ENCODE results near the gene NREP.

Gene NREP

DNA sequence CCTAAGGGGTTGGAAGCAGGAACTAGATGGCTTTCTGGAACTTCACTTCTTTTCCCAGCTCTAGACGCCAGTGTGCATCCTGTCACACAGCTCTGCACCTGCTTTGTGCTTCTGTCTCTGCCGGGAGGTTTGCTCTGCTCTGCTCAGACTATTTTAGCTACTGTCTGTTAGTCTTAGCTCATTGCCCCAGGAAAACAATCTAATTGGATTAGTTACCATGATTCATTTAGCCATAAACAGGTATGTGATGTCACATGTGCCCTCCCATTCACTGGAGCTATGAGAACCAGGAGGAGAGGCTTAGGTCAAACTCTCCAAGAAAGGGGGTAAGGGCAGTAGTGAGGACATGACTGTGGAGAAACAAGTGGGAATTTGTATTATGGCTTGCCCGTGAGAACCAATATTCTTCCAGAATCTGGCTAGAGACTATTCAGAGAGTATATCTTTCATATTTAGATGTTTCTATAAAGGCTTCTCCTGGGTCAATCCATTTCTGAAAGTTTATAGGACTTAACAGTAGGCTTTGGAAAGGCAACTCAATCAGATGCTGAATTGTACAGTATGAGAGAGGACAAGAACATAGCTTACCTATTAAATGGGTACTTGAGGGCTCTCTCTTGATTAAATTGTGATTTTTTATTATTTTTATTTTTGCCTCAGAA, 22.4 kb upstream of the NREP start:
- no peak overlapping the region for H3K27ac ChIP-seq
- TF ChIP-seq, protein P1, sequence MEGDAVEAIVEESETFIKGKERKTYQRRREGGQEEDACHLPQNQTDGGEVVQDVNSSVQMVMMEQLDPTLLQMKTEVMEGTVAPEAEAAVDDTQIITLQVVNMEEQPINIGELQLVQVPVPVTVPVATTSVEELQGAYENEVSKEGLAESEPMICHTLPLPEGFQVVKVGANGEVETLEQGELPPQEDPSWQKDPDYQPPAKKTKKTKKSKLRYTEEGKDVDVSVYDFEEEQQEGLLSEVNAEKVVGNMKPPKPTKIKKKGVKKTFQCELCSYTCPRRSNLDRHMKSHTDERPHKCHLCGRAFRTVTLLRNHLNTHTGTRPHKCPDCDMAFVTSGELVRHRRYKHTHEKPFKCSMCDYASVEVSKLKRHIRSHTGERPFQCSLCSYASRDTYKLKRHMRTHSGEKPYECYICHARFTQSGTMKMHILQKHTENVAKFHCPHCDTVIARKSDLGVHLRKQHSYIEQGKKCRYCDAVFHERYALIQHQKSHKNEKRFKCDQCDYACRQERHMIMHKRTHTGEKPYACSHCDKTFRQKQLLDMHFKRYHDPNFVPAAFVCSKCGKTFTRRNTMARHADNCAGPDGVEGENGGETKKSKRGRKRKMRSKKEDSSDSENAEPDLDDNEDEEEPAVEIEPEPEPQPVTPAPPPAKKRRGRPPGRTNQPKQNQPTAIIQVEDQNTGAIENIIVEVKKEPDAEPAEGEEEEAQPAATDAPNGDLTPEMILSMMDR (conservative IDR thresholded peaks at IDR 0.05), result no peak

DNA sequence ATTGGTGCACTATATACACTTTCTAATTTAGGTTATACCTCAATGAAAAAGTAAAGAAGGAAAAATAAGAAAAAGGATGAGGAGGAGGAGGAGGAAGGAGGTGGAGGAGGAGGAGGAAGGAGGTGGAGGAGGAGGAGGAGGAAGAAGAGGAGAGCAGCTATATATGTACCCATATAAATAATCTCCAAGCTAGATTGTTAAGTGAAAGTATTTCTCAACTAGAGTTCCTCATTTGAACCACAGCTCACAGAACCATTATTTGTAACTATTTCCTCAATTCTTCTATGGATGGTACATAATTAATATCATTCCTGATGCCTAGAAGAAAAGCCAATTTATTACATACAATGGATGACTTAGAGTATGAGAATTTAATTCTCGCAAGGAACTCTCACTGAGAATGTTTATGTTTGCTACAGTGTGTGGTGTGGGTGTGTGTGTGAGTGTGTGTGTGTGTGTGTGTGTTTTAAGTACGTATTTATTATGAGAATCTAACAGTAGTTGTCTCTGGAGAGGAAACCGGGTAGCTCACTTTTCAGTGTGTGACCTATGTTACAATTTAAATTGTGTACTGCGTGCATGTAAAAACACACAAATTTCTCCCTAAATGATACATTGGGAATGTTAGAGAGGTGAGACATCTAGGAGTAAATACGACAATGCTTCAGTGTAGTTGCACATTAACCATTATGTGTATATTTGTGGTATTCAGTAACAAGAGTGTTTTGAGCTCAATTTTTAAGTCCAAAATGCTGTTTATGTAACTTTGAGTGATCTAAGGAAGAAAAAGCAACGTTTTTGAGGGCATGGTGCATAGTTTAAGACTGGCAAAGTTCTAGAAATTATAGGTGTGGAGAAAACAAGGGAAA, 20.2 kb upstream of the NREP start:
- TF ChIP-seq, protein P1 (conservative IDR thresholded peaks at IDR 0.05), result no peak
- H3K27ac ChIP-seq, result no peak overlapping the region

DNA sequence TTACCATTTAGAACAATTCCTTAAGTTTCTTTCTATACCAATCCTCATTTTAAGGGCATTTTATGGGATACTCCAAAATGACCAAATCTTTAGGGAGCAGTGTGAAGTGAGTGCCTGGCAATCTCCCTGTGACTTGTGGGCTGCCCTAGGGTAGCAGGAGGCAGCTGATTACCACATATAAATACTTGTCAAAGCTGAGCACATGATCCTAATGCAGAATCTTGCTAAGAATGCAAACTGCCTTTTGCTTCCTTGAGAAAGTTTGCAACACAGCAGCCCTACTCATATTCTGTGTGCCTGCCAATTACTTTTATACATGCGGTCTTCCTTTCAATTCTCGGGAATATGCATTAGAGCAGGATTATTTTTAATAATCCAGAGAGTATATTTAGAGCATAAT, 18.2 kb upstream of the NREP start:
- H3K27ac ChIP-seq, result no peak overlapping the region
- TF ChIP-seq, protein P1 (conservative IDR thresholded peaks at IDR 0.05), result no peak

DNA sequence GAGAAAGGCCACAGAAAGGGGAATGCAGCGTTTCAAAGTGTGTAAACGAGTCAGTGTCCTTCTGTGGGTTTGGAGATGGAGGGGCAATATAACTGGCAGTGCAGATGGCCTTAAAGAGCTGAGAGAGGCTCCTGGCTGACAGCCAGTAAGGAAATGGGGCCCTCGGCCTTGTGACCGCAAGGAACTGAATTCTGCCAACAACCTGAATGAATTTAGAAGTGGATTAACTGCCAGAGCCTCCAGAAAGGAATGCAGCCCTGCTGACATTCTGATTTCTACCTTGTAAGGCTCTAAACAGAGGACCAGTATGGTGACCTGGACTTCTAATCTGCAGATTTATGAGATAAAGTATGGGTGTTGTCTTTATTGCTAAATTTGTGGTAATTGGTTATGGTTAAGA, 17.5 kb upstream of the NREP start:
- TF ChIP-seq, protein P1 (conservative IDR thresholded peaks at IDR 0.05), result no peak
- H3K27ac ChIP-seq, result no peak overlapping the region

DNA sequence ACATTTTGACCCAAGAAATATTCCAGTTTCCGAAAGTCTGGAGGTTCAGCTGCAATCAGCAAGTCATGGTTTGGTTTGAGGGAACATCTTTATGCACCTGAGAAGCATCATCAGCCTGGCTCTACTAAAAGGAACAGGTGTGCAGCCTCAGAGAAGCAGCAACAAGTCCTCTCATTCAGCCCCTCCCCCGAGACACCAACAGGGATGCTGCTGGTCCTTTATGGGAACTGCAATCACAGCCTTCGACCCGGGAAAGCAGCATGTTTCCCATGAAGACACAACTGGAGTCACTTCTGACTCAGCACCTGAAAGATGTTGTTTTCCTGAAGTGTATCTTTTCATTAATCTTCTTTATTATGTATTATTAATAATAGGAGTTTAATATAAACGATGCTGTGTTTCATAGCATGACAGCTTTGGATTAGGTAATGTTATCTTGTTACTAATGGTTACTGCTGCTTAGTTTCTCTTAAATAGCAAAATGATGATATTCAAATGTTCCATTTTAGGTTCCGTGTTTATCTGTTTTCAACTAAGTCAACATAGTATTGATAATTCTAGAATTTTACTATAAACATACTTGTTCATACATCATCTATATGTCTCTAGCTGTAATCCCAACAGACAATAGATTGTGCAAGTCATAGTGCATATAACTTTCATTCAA, 15.6 kb upstream of the NREP start:
- TF ChIP-seq, protein P1 (conservative IDR thresholded peaks at IDR 0.05), result peak; percentile 19; the same call in 1 of the 2 replicates
- H3K27ac ChIP-seq, result no peak overlapping the region

DNA sequence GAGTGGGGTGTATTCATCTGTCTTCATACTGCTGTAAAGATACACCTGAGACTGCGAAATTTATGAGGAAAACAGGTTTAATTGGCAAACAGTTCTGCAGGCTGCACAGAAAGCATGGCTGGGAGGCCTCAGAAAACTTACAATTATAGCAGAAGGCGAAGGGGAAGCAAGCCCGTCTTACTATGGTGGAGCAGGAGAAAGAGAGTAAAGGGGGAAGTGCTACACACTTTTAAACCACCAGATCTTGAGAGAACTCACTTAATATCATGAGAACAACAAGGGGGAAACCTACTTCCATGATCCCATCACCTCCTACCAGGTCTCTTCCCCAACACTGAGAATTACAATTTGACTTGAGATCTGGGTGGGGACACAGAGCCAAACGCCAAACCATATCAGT, 12.5 kb upstream of the NREP start:
- no peak overlapping the region for H3K27ac ChIP-seq
- TF ChIP-seq, protein P1 (conservative IDR thresholded peaks at IDR 0.05), result no peak
